Measurements from ENCODE around the gene POLR2J. TPM values are rescaled to one million over a fixed set of nuclear protein-coding genes. Genes with fewer than 3 reads are reported as not detected.

Gene POLR2J
- polyA plus RNA-seq, 1 donor from 2014 or later, result 42.6 TPM

- Histone ChIP-seq H3K9me3 (ENCODE audit: low read length) (no peaks in the 10 kb centered on the region), H3K36me3 (ENCODE audit: insufficient read depth, low read length) (no peaks in the 10 kb centered on the region), H3F3A (ENCODE audit: insufficient read depth, low read length, poor library complexity, severe bottlenecking) (no peaks in the 10 kb centered on the region), H3K9me2 (ENCODE audit: insufficient read depth, low read length) (no peaks in the 10 kb centered on the region), H3K27me3 (ENCODE audit: insufficient read depth, low read depth, low read length) (no peaks in the 10 kb centered on the region), H2AFZ (ENCODE audit: low read depth, low read length) (no peak overlapping the region), H3K9ac (ENCODE audit: low read length) (no peak overlapping the region), H4K20me1 (ENCODE audit: insufficient read depth) (no peaks in the 10 kb centered on the region), H3K4me3 (ENCODE audit: low read length) (no peak overlapping the region), H3K79me2 (replicated peaks; ENCODE audit: insufficient read depth, low read length) (peaks cover 17% of the 10 kb centered on the region), H3K4me2 (ENCODE audit: low read length) (no peak overlapping the region), H3K27ac (ENCODE audit: low read length) (no peak overlapping the region)
- TF ChIP-seq EZH2 (IDR thresholded peaks at IDR 0.05; ENCODE audit: borderline replicate concordance, insufficient read depth, low read length, poor library complexity, severe bottlenecking), result no peak
- no peak for TF ChIP-seq SMC3 (conservative IDR thresholded peaks at IDR 0.05; ENCODE audit: poor library complexity)
- TF ChIP-seq MXI1 (conservative IDR thresholded peaks at IDR 0.05; ENCODE audit: poor library complexity, severe bottlenecking), result no peak
- TF ChIP-seq POLR2AphosphoS5 (IDR thresholded peaks at IDR 0.05), result no peak
- no peak for TF ChIP-seq REST (IDR thresholded peaks at IDR 0.05; ENCODE audit: borderline replicate concordance)
- no peak for TF ChIP-seq TAF1 (IDR thresholded peaks at IDR 0.05; ENCODE audit: low read depth)
- TF ChIP-seq RAD21 (conservative IDR thresholded peaks at IDR 0.05), result no peak
- no peak for TF ChIP-seq CTCF (IDR thresholded peaks at IDR 0.05; ENCODE audit: poor library complexity, severe bottlenecking)
- TF ChIP-seq EP300 (conservative IDR thresholded peaks at IDR 0.05; ENCODE audit: poor library complexity, severe bottlenecking), result no peak
Observed at GRCh38 chr7:102460467-102460866, 18.3 kb downstream of the POLR2J start.

- no peaks in the 10 kb centered on the region for H3K9me2 ChIP-seq (ENCODE audit: insufficient read depth, low read length)
- H3K27me3 ChIP-seq (ENCODE audit: insufficient read depth, low read depth, low read length), result no peaks in the 10 kb centered on the region
- H3K27ac ChIP-seq (ENCODE audit: low read length), result no peak overlapping the region
- TF ChIP-seq CTCF (IDR thresholded peaks at IDR 0.05; ENCODE audit: poor library complexity, severe bottlenecking) (no peak), SMC3 (conservative IDR thresholded peaks at IDR 0.05; ENCODE audit: poor library complexity) (no peak), EZH2 (IDR thresholded peaks at IDR 0.05; ENCODE audit: borderline replicate concordance, insufficient read depth, low read length, poor library complexity, severe bottlenecking) (no peak), POLR2AphosphoS5 (IDR thresholded peaks at IDR 0.05) (no peak), REST (IDR thresholded peaks at IDR 0.05; ENCODE audit: borderline replicate concordance) (no peak), RAD21 (conservative IDR thresholded peaks at IDR 0.05) (no peak), TAF1 (IDR thresholded peaks at IDR 0.05; ENCODE audit: low read depth) (no peak), EP300 (conservative IDR thresholded peaks at IDR 0.05; ENCODE audit: poor library complexity, severe bottlenecking) (no peak), MXI1 (conservative IDR thresholded peaks at IDR 0.05; ENCODE audit: poor library complexity, severe bottlenecking) (no peak)
- H3K79me2 ChIP-seq (replicated peaks; ENCODE audit: insufficient read depth, low read length), result peaks cover 15% of the 10 kb centered on the region
- H3K4me3 ChIP-seq (ENCODE audit: low read length), result no peak overlapping the region
- H3K36me3 ChIP-seq (ENCODE audit: insufficient read depth, low read length), result no peaks in the 10 kb centered on the region
- no peak overlapping the region for H3K4me2 ChIP-seq (ENCODE audit: low read length)
- H3K9me3 ChIP-seq (ENCODE audit: low read length), result no peaks in the 10 kb centered on the region
- H3K9ac ChIP-seq (ENCODE audit: low read length), result no peak overlapping the region
- no peak overlapping the region for H2AFZ ChIP-seq (ENCODE audit: low read depth, low read length)
- H4K20me1 ChIP-seq (ENCODE audit: insufficient read depth), result no peaks in the 10 kb centered on the region
- no peaks in the 10 kb centered on the region for H3F3A ChIP-seq (ENCODE audit: insufficient read depth, low read length, poor library complexity, severe bottlenecking)
Observed at GRCh38 chr7:102459221-102459844, 19.4 kb downstream of the POLR2J start.
